ENCODE data around the gene HRAS. TPM values are rescaled to one million over a fixed set of nuclear protein-coding genes. Genes with fewer than 3 reads are reported as not detected.

HRAS gene
- total and polyA plus RNA-seq, 8 donors, result 10.4 to 130 (median 21.7) TPM

GRCh38 chr11:553988-554340 is 18.6 kb upstream of the HRAS start:
- Histone ChIP-seq H3K4me3 (peak overlapping the region in 1 of 4 donors; percentile 54), H3K36me3 (no peaks in the 10 kb centered on the region), H3K27ac (no peak overlapping the region), H3K4me1 (peaks cover 0 to 8% (median 7%) of the 10 kb centered on the region in 3 donors), H3K27me3 (no peaks in the 10 kb centered on the region), H3K9me3 (no peaks in the 10 kb centered on the region)
- no peak for FAIRE-seq
- intact Hi-C loops (cut with DNase I), result loop anchor here in 1 of 3 donors (10.0 kb wide), 1 partner anchor 171 kb away; no protein-coding TSS in a partner anchor
- peak in 1 of 6 donors; percentile 72 for DNase-seq
- WGBS, 2 donors, result 34 to 35% methylated on average over 10 to 11 of the region's 11 CpGs
- TF ChIP-seq CTCF (IDR thresholded peaks at IDR 0.05), result no peak
- ATAC-seq, result peak in 2 of 4 donors; percentile 0 to 2

- no peaks in the 10 kb centered on the region for H3K27me3 ChIP-seq
- no peak overlapping the region for H3K27ac ChIP-seq
- no peak for ATAC-seq
- 70 to 74% methylated on average over 26 to 27 of the region's 27 CpGs for WGBS, 2 donors
- TF ChIP-seq CTCF (IDR thresholded peaks at IDR 0.05), result no peak
- no peak for FAIRE-seq
- intact Hi-C loops (cut with DNase I), result loop anchor here in 1 of 3 donors (10.0 kb wide), 1 partner anchor 171 kb away; no protein-coding TSS in a partner anchor
- H3K4me1 ChIP-seq, result peaks cover 0 to 8% (median 7%) of the 10 kb centered on the region in 3 donors
- DNase-seq, result peak in 2 of 6 donors; percentile 51 to 81
- no peaks in the 10 kb centered on the region for H3K36me3 ChIP-seq
- no peak overlapping the region for H3K4me3 ChIP-seq
- no peaks in the 10 kb centered on the region for H3K9me3 ChIP-seq
Observed at GRCh38 chr11:553083-553987, 18.0 kb upstream of the HRAS start.

GRCh38 chr11:551596-551995 is 16.2 kb upstream of the HRAS start:
- H3K27me3 ChIP-seq, result no peaks in the 10 kb centered on the region

GRCh38 chr11:551131-551530 is 15.8 kb upstream of the HRAS start:
- no peak for TF ChIP-seq CTCF (IDR thresholded peaks at IDR 0.05)
- intact Hi-C loops (cut with DNase I), result loop anchor here in 1 of 3 donors (10.0 kb wide), 1 partner anchor 174 kb away; no protein-coding TSS in a partner anchor
- no peak overlapping the region for H3K27ac ChIP-seq
- H3K9me3 ChIP-seq, result no peaks in the 10 kb centered on the region
- WGBS, 2 donors, result 85 to 93% methylated on average over 13 to 16 of the region's 16 CpGs
- no peak overlapping the region for H3K4me3 ChIP-seq
- DNase-seq (peak in 2 of 6 donors; percentile 27 to 65), ATAC-seq (no peak), FAIRE-seq (no peak)
- peaks cover 0 to 8% (median 7%) of the 10 kb centered on the region in 3 donors for H3K4me1 ChIP-seq
- no peaks in the 10 kb centered on the region for H3K27me3 ChIP-seq
- no peaks in the 10 kb centered on the region for H3K36me3 ChIP-seq

More at GRCh38 chr11:551596-551995, 16.2 kb upstream of the HRAS start:
- Histone ChIP-seq H3K36me3 (no peaks in the 10 kb centered on the region), H3K27ac (no peak overlapping the region), H3K4me3 (no peak overlapping the region), H3K9me3 (no peaks in the 10 kb centered on the region), H3K4me1 (peaks cover 0 to 8% (median 7%) of the 10 kb centered on the region in 3 donors)
- no peak for ATAC-seq
- TF ChIP-seq CTCF (IDR thresholded peaks at IDR 0.05), result no peak
- WGBS, 2 donors, result 79 to 81% methylated on average over 10 to 12 of the region's 12 CpGs
- peak in 2 of 6 donors; percentile 31 to 79 for DNase-seq
- intact Hi-C loops (cut with DNase I), result loop anchor here in 1 of 3 donors (10.0 kb wide), 1 partner anchor 173 kb away; no protein-coding TSS in a partner anchor
- no peak for FAIRE-seq

All from pancreas (tissue), 10 donors.